ENCODE results near the gene MTERF1.

MTERF1 gene

DNA sequence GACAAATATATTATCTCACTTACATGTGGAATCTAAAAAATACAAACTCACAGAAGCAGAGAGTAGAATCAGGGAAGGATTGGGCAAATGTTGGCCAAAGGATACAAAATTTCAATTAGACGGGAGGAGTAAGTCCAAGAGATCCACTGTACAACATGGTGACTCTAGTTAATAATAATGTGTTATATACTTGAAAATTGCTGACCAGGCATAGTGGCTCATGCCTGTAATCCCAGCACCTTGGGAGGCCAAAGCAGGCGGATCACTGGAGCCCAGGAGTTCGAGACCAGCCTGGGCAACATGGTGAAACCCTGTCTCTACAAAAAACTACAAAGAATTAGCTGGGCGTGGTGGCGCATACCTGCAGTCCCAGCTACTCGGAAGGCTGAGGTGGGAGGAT, 16.4 kb downstream of the MTERF1 start:
- no peak overlapping the region for H3K4me3 ChIP-seq (ENCODE audit: low read depth, low read length)
- TF ChIP-seq, protein P1, sequence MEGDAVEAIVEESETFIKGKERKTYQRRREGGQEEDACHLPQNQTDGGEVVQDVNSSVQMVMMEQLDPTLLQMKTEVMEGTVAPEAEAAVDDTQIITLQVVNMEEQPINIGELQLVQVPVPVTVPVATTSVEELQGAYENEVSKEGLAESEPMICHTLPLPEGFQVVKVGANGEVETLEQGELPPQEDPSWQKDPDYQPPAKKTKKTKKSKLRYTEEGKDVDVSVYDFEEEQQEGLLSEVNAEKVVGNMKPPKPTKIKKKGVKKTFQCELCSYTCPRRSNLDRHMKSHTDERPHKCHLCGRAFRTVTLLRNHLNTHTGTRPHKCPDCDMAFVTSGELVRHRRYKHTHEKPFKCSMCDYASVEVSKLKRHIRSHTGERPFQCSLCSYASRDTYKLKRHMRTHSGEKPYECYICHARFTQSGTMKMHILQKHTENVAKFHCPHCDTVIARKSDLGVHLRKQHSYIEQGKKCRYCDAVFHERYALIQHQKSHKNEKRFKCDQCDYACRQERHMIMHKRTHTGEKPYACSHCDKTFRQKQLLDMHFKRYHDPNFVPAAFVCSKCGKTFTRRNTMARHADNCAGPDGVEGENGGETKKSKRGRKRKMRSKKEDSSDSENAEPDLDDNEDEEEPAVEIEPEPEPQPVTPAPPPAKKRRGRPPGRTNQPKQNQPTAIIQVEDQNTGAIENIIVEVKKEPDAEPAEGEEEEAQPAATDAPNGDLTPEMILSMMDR (IDR thresholded peaks at IDR 0.05; ENCODE audit: low read depth, low read length), result no peak

GRCh38 chr7:91852263-91852741, 28.2 kb downstream of the MTERF1 start:
- TF ChIP-seq, protein P1 (IDR thresholded peaks at IDR 0.05; ENCODE audit: low read depth, low read length), result 0 out of 2 replicates have a peak, but pooled peaks have one; percentile 8
- H3K4me3 ChIP-seq (ENCODE audit: low read depth, low read length), result no peak overlapping the region

- TF ChIP-seq, protein P1 (IDR thresholded peaks at IDR 0.05; ENCODE audit: low read depth, low read length), result no peak
- H3K4me3 ChIP-seq (ENCODE audit: low read depth, low read length), result no peak overlapping the region
Measured at GRCh38 chr7:91850455-91850854, 30.0 kb downstream of the MTERF1 start.

DNA sequence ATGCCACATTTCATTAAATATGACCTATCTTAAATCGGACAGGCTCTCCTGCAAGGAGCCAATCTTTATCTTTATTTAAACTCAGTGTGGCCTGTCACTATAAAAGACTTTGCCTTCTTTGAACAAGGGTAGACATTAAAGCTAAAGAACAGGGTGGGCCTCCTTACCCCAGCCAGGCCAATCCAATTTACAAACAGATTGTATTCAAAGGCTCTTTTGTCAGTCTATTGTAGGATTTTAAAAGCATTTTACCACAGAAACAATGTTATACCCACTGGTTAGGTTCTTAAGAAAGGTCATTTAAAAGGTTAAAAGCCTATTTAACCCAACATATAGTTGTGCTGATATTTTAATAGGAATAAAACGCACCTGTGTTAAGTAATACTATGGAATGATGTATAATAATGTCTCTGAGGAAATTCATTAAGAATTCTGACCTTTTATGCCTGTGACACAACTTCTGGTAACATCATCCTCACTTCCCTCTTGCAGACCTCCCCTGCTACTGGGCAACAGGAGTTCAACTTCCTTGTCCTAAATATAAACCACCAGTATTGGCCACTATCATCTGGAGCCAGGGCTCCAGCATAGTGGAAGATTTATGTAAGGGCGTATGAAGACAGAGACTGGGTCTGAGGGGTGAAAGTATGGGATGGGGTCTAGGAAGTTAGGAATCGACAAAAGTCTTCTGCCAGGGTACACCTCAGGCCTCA, 32.5 kb downstream of the MTERF1 start:
- no peak overlapping the region for H3K4me3 ChIP-seq (ENCODE audit: low read depth, low read length)
- TF ChIP-seq, protein P1 (IDR thresholded peaks at IDR 0.05; ENCODE audit: low read depth, low read length), result no peak

GRCh38 chr7:91847231-91847630, 33.3 kb downstream of the MTERF1 start:
- TF ChIP-seq, protein P1 (IDR thresholded peaks at IDR 0.05; ENCODE audit: low read depth, low read length), result no peak
- H3K4me3 ChIP-seq (ENCODE audit: low read depth, low read length), result no peak overlapping the region

GRCh38 chr7:91846436-91846835, 34.1 kb downstream of the MTERF1 start:
- no peak overlapping the region for H3K4me3 ChIP-seq (ENCODE audit: low read depth, low read length)
- TF ChIP-seq, protein P1 (IDR thresholded peaks at IDR 0.05; ENCODE audit: low read depth, low read length), result no peak

DNA sequence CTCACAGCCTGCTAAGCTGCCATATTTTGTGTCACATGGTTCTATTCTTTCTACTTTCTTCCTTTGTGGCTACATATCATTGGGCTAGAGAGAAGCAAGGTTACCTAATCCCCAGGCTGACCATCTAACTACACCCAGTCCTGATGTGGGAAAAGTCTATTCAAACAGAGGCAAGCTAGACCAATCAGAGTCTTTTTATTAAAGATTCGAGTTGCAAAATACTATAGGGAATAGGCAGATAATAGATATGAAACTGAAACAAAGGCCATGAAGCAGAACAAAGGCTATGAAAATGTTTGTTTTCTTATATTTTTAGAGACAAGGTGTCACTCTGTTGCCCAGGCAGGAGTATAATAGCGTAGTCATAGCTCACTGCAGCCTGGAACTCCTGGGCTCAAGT, 36.7 kb downstream of the MTERF1 start:
- no peak overlapping the region for H3K4me3 ChIP-seq (ENCODE audit: low read depth, low read length)
- TF ChIP-seq, protein P1 (IDR thresholded peaks at IDR 0.05; ENCODE audit: low read depth, low read length), result no peak
